ENCODE results near the gene UMPS.
A peak's percentile ranks its signal among the peaks of the same experiment; 100 is the strongest.

UMPS gene

DNA sequence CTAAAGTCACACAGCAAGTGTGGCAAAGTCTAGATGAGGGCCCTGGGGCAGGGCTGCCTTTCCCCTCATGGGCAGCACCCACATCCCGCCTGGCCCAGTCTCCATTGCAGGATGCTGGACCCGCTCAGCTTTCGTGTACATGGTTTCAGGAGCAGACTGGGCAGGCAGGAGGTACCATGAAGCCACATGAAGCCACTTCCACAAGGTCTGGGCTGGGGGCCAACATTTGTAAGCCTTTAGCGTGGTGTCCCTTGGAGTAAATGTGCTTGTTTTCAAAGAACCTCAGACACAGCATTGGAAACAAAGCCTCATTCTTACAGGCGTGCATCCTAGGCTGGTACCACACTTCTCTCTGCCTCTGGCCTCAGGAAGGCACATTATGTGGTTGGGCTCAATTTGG lies 34.5 kb downstream of the UMPS start:
- DNase-seq, result no peak

DNA sequence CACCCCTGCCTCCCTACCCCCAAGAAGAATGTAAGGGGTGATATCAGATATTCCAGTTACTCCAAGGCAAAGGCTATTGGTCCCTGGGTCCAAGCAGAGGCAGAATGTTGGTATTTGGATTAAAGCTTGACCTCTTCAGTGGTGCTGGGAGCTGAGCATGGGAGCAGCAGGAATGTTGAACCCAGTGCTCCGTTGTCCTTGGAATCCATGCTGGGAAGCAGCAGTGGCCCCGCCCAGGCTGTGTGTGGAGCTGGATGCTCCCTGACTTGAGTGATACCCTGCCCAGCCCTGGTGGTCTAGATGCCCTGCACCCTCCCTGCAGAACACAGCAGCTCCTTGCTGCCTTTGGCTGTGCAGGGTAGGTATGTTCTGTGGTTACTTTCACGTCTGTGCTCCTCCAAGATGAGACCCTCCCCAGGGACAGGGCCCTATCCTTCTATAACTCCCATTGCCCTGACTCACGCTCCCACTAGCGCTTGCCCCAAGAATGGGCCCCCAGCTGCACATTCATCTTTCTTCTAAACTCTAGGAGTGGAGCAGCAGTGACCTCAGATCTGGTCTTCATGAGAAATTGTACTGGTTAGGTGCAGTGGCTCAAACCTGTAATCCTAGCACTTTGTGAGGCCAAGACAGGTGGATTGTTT lies 35.1 kb downstream of the UMPS start:
- no peak for DNase-seq

DNA sequence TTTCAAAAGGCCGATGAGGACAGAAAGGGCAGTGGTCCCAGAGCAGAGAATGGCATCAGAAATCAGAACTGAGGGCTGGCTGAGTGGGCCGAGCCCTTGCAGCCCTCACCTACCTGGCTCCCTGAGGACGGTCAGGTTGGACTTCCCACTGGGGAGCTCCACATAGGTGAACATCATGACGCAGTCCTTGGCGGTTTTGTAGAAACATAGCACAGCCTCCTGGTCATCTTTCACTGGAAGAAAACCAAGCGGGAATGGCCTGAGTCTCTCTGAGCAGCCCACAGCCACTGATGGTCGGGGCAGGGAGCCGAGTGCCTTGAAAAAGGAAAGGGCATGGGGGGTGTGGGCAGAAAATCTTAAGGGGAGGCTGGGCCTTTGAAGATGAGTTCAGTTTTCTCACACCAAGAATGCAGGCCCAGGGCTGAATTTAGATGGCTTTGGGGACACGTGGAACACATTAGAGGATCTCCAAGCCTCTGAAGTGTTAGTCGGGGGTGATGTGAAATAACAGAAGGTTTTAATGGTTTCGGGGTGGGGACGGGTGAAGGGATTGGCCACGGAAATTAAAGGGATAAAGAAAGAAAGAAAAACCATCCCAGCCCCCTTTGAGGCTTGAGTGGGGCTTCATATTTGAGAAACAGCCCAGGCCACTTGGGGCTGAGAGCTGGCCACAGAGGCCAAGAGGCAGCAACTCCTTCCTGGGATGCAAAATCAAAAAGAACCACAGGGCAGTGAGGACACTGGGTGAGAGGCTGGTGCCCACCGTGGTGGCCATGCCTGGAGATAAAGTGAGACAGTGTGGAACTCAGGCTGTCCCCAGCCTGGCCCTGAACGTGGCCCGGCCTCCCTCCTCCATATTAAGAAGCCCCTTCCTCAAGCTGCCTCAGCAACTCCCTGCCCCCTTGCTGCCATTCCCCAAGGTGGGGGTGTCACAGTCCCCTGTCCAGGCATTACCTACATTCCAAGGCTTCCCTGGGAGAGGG lies 36.2 kb downstream of the UMPS start:
- no peak for DNase-seq

DNA sequence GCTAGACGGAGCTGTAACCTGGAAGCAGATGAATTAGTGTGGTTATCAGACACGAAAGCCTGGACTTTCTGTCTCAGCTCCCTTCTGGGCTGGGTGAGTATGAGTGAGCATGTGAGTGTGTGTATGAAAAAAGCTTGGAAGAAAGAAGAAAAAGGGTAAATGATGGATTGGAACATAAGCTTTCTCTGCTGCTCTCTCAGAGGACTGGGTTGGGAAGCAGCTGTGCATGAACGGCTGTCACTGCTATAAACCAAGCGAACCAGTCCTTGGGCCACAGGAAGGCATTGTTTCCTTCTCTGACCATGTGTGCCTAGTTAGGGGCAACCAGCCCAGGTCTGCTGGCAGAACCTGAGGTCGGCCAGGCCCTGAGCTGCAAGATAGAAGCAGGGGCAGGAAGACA lies 37.0 kb downstream of the UMPS start:
- DNase-seq, result no peak

DNA sequence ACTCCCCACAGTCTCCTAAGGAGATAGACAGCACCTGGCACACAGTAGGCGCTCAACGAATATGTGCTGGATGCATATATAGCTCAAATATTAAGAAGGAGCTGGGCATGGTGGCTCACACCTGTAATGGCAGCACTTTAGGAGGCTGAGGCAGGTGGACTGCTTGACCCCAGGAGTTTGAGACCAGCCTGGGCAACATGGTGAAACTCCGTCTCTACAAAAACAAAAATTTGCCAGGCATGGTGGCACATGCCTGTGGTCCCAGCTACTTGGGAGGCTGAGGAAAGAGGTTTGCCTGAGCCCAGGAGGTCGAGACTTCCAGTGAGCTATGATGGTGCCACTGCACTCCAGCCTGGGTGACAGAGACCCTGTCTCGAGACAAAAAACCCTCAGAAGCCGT lies 37.4 kb downstream of the UMPS start:
- no peak for DNase-seq

DNA sequence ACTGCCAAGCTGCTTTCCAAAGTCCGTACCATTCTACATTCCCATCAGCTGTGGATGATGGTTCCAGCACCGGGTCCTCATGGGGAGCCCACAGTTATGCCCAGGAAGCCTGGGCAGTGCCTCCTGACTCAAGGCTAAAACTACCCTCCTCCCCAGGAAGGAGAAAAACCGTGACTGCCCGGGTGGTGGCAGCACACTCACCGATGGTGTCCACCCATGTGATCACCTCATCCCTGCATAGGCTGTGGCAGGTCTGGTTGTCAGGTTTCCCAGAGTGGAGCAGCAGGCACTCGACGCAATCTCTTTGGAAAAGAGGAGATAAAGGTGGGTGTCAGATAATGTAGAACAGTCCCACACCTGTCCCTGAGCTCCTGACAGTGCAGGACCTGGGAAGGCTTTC lies 38.6 kb downstream of the UMPS start:
- no peak for DNase-seq

DNA sequence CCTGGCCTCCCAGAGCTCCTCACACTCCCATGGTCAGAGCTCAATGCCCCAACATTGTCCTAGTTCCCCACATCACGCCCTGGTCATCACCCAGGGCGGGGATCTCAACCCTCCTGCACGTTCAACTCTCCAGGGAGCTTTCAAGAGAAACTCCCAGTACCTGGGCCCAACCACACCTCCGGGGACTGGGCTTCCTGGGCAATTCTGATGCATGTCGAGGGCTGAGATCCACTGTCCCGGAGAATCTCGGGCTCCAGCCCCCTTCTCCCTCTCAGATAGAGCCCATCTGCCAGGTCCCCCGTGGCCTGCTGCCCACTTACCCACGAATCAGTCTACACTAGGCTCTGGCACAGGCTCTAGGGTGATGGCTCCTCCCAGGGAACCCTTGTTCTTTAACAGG lies 39.2 kb downstream of the UMPS start:
- DNase-seq, result no peak

DNA sequence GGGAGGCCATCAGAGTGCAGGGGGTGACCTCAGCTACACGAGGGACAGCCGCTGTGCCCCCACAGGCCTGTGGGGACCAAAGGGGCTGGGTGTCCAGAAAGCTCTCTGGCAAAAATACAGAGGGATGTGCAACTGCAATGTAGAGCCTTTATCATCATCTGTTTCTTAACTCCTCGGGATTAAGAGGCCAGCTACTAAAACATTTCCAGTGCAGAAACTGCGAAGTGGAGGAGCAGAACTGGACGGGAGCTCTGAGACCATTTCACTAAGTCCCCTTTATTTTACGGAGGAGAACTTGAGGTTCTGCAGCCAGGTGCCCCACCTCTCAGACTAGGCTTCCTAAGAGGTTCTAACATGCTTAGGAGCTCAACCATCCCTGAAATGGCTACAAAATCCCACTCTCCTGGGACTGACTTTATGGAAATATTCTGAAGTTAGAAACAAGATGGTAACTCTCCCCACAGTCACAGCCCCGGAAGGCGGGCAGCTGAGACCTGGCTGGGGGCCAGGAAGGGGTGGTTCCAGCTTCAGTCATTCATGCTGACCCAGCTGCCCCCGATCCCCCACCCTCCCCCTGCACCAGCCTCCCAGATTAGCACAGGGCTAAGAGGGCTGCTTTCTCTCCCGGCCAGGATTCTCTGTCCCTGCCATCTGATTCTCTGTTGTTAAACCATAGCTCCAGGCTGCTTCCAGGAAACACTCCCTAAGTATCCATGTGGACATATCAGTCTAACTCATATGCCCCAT lies 40.3 kb downstream of the UMPS start:
- DNase-seq, result no peak

DNA sequence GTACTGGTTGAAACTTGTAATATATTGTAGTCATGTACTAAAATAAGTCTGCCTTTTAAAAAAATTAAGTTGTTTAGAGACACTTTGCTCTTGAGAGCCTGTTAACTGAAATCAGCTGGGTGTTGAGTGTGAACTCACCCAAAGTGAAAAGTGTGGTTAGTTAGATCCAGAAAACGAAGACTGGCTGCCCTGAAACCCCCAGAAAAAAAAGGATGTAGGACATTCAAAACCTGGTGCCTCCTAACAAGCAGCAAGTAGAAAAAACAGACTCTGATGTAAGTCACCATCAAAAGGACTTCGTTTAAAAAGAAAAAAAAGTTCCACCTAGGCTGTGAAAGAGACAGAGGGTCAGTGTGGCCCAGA lies 40.8 kb downstream of the UMPS start:
- DNase-seq, result no peak

DNA sequence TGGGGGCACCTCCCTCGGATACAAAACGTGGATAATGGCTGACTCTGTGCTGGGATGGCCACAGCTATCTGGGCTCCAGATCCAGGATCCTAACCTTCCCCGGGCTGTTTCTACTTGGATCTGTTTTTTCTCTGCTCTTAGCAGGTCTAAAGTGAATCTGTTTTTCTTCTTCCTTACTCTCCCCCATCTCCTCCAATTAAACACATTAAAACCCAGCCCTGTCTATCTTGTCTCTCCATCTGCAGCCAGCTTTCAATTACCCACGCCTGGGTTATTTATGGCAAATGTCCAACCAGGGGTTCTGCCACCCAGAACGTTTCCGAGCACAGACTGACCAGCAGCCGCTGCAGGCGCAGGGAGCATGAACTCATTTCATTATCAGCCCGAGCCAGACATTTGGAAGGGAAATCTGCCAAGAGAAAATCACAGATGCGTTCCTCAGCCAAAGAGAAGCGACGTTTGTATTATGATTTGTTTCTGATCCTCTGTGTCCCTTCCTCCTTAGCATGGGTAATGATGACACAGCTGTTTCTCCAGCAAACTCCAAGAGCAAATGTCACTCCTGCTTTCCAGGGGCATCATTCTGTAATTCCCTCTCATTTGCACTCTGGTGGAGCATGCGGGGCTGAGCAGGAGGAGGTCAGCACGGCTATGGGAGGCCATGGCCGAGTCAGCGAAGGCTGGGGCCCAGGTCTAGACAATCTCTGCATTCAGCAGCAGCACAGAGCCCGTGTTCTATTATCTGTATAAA lies 42.0 kb downstream of the UMPS start:
- peak; percentile 80 for DNase-seq

DNA sequence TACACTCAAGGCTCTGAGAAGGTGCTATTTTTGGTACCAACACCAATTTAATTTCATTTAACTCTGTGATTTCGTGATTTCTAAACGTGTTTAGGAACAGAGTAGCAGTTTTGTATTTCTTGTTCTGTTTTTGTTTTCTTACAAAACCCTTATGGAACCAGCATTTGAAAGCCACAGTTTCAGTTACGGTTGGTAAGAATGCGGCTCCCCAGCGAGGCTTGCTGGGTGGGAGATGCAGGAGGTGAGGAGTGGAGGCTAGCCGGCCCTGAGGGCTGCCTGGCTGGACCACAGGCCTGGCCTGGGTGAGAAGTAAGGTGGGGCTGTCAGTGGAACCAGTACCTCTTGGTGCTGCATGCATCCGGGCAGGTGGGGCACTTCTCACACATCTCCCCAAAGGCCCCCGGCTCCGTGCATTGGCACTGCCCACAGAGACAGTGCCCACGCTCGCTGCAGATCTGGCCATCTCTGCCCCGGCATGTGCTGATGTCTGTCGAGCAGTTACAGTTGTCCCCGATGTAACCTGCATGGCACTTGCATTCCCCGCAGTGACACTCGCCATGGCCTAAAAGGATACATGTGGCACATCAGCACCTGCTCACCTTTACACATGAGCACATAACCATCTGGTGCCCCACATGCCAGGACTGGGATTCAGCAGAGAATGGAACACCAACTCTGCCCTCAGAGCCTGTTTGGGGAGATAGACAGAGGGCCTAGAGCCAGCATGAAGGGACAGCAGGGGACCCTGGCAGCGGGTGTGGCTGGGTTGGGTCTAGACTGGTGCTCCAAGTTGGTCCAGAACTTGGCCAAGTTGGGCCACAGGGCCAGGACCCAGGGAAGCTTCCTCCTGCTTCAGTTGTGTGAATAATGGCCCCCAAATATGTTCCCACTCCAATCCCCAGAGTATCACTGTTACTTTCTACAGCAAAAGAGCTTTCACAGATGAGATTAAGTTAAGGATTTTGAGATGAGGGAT lies 43.4 kb downstream of the UMPS start:
- DNase-seq, result no peak

DNA sequence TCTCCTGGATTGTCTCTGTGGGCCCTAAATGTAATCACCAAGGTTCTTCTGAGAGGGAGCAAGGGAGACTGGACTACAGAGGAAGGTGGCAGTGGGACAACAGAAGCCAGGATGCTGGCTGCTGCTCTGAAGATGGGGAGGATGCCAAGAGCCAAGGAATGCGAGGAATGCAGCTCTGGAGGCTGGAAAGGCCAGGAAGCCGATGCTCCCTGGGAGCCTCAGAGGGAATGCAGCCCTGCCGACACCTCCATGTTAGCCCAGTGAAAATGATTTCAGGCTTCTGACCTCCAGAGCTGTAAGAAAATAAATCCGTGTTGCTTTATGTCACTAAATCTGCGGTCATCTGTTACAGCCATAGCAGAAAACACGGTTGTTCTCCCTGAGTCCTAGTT lies 44.1 kb downstream of the UMPS start:
- peak; percentile 66 for DNase-seq

DNA sequence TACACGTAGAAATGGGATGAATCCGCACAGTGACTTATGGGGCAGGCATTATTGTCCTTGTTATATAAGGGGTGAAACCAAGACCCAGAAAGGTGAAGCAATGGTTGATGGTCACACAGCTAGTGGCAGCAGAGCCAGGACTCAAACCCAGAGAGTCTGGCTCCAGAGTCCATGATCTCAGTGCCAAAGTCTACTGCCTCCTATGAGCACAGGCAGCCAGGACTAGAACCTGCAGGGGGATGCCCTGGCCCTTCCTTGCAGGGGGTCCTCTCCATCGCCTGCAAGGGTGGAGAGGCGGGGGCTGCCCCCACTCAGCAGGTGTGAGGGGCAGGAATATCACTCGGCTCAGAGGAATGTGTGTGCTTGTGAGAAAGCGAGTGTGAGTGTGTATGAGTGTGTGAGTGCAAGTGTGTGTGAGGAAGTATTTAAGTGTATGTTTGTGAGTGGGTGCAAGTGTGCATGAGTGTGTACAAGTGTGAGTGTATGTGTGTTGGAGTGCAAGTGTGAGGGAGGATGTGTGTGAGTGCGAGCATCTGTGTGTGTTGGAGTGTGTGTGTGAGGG lies 44.7 kb downstream of the UMPS start:
- no peak for DNase-seq

DNA sequence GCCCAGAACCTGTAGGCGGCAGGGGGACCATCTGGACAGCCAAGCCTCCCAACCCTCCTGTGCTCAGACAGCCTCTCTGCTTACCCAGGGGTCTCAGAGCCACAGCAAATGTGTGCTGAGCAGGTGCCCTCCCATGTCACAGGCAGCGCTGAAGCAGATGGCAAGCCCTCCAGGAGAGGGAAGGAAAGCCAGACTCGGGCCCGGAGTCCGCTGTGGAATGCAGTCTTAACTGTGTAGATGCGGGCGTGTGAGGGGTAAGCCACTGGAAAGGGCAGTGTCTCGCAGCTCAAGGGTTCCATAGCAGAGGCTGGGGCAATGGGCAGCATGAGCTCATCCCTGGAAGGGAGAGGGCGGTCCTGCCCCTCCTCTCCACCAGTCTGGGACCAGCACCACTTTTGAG lies 45.6 kb downstream of the UMPS start:
- no peak for DNase-seq

DNA sequence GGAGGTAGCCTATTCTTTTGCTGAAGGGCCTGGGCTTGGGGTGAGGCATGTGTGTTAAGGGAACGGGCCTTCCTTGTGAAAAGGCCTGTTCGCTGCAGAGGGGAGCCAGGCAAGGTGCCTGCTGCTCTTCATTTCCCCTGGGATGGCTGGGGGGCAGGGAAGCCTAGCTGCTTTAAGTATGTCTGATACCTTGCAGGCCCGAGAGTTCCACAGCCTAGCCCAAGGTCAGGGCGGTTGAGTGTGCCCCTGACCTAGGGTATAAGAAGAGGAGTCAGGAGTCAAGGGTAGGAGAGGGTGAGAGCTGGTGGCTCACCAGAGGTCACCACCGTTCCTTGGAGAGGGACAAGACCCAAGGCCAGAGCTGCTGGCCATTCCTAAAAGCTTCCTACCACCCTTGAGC lies 46.6 kb downstream of the UMPS start:
- no peak for DNase-seq

DNA sequence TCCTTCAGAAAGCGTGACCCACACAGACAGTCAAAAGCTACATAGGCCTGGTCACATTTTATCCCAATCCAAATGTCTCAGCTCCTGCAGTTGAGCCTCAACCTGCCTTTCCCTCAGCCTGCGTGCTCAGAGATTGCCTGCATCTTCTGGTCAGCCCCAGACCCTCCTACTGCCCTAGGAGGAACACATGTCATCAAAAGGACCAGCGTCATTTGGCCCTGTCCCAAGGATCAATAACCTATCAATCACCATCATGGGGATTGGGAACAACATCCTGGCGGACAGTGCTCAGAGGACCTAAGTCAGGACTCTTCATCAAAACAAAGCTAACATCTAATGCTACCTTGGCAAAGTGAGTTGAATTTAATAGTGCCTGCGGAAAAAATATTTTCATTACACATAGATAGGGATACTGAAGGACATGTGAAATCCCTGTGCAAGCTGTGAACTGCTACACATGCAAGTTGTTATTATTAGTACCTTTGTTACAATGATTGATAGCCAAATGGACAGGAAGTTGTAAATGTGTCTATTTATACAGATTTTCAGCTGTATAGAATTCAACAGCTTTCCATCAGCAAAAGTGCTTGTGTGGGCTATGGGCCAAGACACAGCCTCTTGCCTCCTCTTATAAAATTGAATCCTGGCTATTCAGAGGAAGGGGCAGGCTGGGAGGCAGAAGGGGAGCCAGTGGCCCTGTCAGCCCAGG lies 47.7 kb downstream of the UMPS start:
- DNase-seq, result no peak

DNA sequence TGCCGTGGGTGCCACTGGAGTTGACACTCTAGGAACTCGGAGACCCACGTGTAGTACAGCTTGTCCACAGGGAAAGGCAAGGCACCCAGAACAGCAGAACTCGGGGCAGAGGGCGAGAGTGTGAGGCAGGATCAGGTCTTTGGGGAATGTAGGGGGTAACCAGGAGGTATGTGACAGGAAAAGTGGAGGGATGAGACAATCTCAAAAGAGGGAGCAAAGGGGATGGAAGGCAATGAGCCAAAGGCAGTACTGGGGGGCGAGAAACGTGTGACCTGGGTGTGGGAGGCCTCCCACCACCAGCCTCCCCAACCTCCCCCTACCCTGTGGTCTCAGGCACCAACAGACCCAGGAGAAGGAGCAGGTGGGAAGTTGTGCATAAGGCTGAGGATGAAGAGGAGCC lies 48.9 kb downstream of the UMPS start:
- no peak for DNase-seq

DNA sequence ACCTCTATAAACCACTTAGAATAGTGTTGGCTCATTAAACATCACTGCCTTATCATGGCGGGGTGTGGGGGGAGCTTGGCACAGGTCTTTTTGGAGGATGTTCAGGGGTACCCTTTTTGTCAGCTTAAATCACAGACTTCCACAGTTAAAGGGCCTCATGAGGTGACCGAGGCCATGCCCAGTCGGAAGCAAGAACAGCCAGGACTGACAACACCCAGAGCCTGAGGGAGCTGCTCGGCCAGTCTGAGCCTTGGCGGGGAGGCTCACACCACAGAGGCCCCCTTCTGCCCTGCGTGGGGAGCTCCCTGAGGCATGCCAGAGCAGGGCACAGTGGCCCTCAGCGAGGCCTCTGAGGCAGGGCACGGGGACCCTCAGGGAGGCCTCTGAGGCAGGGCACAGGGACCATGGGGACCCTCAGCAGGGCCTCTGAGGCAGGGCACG lies 49.5 kb downstream of the UMPS start:
- DNase-seq, result no peak

DNA sequence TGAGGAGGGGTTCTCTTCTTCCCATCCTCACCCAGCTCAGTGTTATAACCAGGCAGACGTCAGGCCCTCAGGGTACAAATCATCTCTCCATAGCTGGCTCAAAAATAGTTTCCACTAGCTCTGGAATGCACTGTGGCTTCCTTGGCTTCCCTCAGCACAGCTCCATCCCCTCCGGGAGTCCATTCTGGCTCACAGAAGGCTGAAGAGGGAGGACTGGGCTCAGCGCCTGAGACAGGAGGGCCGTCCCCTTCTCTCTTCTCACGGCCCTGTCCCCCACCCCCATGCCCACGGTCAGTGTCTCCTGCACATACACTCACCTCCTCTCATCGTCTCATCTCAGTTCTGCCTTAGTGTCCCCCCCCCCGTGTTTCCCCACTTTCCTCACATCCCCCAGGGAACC lies 50.1 kb downstream of the UMPS start:
- DNase-seq, result no peak

DNA sequence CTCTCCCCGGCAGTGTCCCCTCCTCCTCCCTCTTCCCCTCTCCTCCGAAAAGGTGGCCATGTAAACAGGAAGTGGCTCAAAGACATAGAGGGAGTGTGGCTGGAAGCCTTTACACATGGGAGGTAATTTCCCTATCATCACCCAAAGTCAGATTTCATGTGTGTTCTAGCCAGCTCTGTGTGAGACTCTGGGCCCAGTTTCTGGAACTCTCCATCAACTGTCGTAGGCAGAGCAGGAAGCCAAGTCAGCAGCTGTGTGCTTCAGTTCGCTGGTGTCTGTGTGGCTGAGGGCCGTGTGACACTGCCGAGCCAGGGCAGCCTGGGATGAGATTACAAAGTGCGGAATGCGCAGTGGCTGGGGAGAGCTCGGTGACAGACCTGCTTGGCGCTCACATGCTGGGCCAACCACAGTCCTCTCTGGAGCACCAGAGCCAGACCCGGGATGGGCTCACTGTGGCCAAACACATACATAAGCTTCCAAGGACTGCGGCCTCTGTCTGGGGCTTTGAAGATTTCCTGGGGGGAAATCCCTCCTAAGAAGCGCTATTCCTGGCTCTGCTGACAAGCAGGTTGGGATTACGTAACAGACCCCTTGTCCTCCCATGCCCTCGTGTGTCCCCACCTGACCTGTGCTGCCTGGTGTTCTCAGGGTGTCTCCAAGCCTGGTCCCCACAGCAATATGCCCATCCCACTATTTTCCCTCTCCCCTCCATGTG lies 50.7 kb downstream of the UMPS start:
- DNase-seq, result no peak
